ENCODE measurements around the gene FRMD5. TPM values are rescaled to one million over a fixed set of nuclear protein-coding genes. Genes with fewer than 3 reads are reported as not detected.

Gene FRMD5
- total RNA-seq, 1 donor from 2014 or later: not detected

DNA sequence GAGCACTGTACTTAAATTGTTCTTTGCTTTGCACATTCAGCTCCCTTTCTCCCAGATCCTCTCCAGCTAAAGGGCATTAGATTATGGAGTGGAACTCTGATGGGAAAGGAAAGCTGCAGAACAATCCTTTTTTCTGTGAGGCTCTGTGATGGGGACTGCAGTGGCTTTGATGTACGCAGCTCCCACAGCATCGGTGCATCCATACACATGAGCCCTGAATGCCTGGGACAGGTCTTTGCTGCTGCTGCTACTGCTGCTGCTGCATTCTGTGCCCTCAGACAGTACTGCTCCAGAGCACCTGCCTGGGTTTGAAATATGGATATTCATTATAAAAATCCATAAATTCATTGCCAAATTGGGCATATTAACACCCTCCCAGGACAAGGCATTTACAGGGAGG, 203.9 kb downstream of the FRMD5 start:
- Histone ChIP-seq H3K27me3 (no peaks in the 10 kb centered on the region), H3K9me3 (no peaks in the 10 kb centered on the region), H3K27ac (no peak overlapping the region), H3K4me3 (no peak overlapping the region), H3K36me3 (no peaks in the 10 kb centered on the region), H3K4me1 (no peaks in the 10 kb centered on the region)
- no peak for DNase-seq (ENCODE audit: low spot score in 2 of 2)
- no peak for TF ChIP-seq CTCF (IDR thresholded peaks at IDR 0.05)
- intact Hi-C loops (cut with DNase I): no loop called here

DNA sequence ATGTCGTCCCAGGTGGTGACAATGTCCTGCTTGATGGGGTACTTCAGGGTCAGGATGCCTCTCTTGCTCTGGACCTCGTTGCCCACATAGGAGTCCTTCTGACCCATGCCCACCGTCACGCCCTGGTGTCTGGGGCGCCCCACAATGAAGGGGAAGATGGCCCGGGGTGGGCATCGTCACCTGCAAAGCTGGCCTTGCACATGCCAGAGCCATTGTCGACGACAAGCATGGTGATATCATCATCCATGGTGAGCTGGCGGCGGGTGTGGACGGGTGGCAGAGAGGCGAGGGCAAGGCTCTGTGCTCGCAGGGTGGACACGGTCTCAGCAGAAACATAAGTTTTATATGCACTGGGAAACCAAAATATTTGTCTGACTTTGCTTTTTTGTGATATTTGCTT, 205.1 kb downstream of the FRMD5 start:
- H3K27me3 ChIP-seq: no peaks in the 10 kb centered on the region
- no peak for TF ChIP-seq CTCF (IDR thresholded peaks at IDR 0.05)
- H3K4me1 ChIP-seq: no peaks in the 10 kb centered on the region
- no peak for DNase-seq (ENCODE audit: low spot score in 2 of 2)
- no peaks in the 10 kb centered on the region for H3K9me3 ChIP-seq
- no peak overlapping the region for H3K4me3 ChIP-seq
- H3K36me3 ChIP-seq: no peaks in the 10 kb centered on the region
- H3K27ac ChIP-seq: no peak overlapping the region
- intact Hi-C loops (cut with DNase I): loop anchor here (10.0 kb wide), 1 partner anchor 235 kb away; no protein-coding TSS in a partner anchor

DNA sequence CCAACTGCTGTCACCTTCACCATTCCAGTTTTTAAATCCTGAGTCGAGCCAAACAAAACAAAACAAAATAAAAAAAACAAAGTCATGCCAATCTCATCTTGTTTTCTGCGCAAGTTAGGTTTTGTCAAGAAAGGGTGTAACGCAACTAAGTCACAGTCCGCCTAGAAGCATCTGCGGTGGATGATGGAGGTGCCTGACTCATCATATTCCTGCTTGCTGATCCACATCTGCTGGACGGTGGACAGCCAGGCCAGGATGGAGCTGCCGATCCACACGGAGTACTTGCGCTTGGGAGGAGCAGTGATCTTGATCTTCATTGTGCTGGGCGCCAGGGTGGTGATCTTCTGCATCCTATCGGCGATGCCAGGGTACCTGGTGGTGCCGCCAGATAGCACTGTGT, 206.2 kb downstream of the FRMD5 start:
- TF ChIP-seq CTCF (IDR thresholded peaks at IDR 0.05): no peak
- intact Hi-C loops (cut with DNase I): loop anchor here (10.0 kb wide), 1 partner anchor 236 kb away; no protein-coding TSS in a partner anchor
- Histone ChIP-seq H3K4me3 (no peak overlapping the region), H3K27ac (no peak overlapping the region), H3K9me3 (no peaks in the 10 kb centered on the region), H3K4me1 (no peaks in the 10 kb centered on the region), H3K36me3 (no peaks in the 10 kb centered on the region), H3K27me3 (no peaks in the 10 kb centered on the region)
- no peak for DNase-seq (ENCODE audit: low spot score in 2 of 2)

DNA sequence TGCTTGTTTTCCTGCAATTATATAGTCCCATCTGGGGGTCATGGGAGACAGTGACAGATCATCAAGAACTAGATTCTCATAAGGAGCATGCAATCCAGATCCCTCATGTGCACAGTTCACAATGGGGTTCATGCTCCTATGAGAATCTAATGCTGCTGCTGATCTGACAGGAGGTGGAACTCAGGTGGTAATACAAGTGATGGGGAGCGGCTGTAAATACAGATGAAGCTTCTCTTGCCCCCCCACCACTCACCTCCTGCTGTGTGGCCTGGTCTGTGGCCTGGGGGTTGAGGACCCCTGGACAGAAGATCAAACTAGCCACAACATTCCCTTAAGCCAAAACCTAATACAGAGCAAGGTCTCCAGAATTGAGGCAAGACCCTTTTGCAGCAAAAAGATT, 207.1 kb downstream of the FRMD5 start:
- no peak for TF ChIP-seq CTCF (IDR thresholded peaks at IDR 0.05)
- Histone ChIP-seq H3K36me3 (no peaks in the 10 kb centered on the region), H3K27me3 (no peaks in the 10 kb centered on the region), H3K27ac (no peak overlapping the region), H3K4me1 (no peaks in the 10 kb centered on the region), H3K4me3 (no peak overlapping the region), H3K9me3 (no peaks in the 10 kb centered on the region)
- DNase-seq (ENCODE audit: low spot score in 2 of 2): no peak
- intact Hi-C loops (cut with DNase I): loop anchor here (10.0 kb wide), 1 partner anchor 237 kb away; no protein-coding TSS in a partner anchor

DNA sequence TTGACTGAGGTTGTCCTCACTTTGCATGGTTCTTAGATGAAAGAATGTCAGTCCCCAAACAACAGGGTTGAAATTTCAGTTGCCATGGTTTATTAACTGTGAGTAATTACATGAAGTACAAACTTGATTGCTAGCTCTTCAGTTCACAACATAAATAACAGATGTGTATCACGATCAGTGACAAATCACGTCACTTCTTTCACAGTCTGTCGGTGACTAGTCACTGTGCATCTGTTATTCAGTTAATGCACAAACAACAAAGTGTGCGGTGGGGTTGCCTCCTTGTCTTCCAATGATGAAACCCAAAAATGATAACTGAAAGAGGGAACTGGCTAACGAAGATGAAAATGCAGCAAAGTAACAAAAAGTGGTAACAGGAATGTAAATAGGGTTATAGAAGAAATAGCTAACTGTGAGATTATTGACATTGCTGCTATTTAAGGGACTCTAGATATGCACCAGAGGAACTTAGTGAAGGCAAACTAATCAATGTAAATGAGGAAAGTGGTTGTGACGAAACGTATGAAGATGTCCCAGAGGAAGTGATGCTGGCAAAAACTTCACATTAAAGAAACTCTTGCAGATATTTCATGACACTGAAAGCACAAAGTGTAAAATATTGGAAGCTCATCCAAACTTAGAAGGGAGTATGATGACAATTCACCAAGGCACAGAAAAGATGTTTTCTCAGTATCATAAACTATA, 208.9 kb downstream of the FRMD5 start:
- TF ChIP-seq CTCF (IDR thresholded peaks at IDR 0.05): no peak
- Histone ChIP-seq H3K4me3 (no peak overlapping the region), H3K4me1 (no peaks in the 10 kb centered on the region), H3K36me3 (no peaks in the 10 kb centered on the region), H3K27me3 (no peaks in the 10 kb centered on the region), H3K9me3 (no peaks in the 10 kb centered on the region), H3K27ac (no peak overlapping the region)
- no peak for DNase-seq (ENCODE audit: low spot score in 2 of 2)
- intact Hi-C loops (cut with DNase I): loop anchor here (10.0 kb wide), 1 partner anchor 239 kb away; no protein-coding TSS in a partner anchor

Data from ascending aorta (tissue), 2 donors.